AML-193 (cell line): ENCODE measurements around the gene PFN2.
A peak's percentile ranks its signal among the peaks of the same experiment; 100 is the strongest.
"Not testable (repeated sequence)": the region's sequence is repeated elsewhere in the genome, so short reads cannot be mapped to it uniquely, and the experiment has no call there.

ENCODE experiments used
- DNase-seq, 2 experiments: peaks; one replicate each; lab custom pipeline; 2025; lab: John Stamatoyannopoulos, UW

Gene PFN2

GRCh38 chr3:149968216-149968615 is 2.5 kb downstream of the PFN2 start:
- no peak for DNase-seq

DNA sequence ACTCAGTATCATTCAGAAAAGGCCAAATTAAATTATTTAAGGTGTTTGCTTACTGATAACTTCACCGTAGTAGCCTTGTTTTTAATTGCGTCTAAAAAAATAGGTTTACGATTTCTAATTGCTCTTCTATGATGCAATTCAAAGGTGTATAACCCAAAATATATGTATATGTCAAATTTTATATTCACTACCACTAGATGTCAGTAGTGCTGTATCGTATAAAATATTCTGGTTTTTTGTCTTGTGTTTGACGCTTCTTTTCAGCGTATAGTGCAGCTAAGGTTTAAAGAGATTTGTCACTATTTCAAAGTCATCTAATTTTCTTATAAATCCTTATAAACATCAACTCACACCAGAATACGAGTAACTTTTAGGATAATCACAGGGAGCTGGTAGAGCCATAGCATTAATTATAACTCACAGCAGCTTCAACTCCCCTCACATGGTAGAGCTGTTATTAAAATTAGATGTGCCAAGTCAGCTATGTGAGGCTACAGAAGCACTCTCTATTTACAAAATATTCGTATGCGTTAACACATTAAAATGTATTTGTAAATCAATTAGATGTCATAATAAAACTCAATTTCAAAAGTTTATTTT is 3.5 kb downstream of the PFN2 start:
- DNase-seq = peak; percentile 65 to 67

DNA sequence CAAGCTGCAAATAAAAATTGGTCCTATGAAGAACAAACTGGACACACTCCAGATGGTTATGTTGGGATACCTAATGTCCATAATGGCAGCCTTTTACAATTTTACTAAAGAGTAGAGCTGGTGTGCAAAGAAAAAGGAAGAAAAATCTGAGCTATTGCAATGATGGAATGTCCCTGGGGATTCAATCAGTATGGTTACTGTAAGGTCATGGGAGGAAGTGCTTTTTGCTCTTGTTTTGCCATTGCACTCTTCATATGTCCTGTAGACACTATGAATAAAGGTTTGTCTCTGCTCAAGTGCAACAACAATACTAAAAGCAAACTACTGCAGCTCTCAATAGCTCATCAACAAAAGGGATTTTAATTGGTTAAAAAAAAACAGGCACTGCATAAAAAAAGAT is 5.4 kb downstream of the PFN2 start:
- DNase-seq = no peak

DNA sequence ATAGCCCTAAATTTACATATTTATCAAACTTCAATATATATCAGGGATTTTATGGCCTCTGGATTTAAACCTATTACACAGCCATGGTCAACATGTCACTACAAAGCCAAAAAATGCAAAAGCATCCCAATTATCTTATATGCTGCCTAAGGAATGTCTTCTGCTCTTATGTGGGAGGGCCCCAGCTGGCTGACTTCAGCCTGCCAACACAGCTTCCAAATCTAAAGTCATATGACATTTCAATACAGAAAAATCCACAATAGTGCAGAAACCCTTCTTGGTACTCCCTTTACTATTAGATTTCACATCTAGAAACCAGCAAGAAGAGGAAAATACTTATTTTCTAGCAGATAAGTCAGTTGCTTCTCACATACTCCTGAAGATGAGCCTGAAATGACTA is 6.4 kb downstream of the PFN2 start:
- DNase-seq = no peak

DNA sequence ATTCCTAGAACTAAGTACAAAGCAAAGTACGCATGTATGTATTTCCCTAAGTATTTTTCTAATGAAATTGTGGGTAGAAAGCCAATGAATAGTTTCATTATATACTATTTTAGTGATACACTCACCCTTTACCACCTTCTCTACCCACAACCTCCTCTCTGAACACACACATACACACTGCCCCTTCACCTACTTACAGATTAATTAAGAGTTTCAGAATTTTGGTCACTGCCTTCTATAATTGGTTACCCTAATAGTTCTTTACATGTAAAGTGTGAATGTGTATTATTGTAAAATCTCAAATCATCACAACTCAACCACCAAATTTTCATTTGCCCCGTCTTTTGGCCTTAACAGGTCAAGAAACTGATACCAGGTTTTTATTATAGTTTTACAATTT is 7.2 kb downstream of the PFN2 start:
- no peak for DNase-seq

DNA sequence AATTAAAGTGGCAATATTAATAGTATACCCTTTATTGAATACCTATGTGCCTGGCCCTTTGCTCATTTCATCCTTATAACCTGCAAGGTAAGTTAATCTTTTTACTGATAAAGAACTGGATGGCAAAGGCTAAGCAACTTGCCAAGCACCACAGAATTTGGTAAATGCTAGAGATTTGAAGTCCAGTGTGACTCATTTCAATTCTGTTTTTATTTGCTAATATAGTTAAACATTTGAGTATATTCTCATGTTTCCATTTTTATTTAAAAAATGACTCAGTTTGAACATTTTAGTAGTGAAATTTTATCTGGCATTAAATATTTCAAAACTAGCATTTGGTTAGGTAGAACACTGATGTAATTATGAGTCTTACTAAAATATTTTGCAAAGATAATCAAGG is 11.3 kb downstream of the PFN2 start:
- DNase-seq = no peak

GRCh38 chr3:149958171-149958796 is 12.4 kb downstream of the PFN2 start:
- no peak for DNase-seq

DNA sequence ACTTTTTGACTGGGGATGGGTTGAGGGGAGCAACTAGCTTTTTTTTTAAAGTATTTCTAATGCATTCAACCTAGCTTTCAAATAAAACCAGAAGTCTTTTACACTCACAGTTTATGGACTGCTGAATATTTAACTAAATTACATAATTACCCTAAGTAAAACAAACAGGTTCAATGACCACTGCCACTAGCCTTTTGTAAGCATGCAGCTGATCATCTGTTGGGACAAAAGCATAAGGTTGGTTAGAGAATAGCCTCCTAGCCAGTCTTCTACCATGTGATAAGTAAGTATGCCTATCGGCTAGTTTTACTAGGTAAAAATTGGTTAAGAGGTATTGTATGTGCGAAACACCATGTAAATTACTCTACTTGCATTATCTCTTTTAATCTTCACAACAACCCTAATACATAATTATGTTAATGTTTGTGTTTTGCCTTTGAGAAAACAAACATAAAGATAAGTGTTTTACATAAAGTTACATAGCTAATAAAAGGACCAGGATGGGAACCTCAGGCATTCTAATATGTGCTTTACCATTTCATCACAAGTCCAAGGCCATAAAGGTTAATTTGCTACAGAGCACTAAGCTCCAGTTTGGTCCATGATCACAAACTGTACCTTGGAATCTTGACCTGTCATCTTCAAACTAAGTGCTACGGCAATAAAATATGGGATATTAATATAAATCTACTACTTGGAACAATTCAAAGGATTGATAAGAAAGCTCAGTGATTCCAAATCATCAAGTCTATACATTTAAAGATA is 13.2 kb downstream of the PFN2 start:
- no peak for DNase-seq

- DNase-seq = no peak
Observed at GRCh38 chr3:149955449-149955848, 15.2 kb downstream of the PFN2 start.

DNA sequence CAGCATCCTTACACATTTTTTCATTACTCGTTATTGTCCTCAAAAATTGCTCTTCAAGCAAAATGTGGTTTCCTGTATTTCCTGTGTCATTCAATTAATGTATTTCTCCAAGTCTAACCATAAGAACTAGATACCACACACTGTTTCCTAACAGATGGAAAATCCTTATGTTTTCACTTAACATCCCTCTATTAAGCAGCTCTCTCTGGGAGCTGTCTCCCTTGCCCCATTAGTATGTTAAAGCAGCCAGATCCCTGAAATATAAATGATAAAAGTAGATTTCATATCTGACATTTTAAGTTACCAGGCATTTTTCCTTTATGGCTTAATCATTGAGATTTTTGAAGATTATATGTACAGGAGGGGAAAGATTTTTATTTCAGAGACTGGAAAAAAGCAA is 15.9 kb downstream of the PFN2 start:
- no peak for DNase-seq

DNA sequence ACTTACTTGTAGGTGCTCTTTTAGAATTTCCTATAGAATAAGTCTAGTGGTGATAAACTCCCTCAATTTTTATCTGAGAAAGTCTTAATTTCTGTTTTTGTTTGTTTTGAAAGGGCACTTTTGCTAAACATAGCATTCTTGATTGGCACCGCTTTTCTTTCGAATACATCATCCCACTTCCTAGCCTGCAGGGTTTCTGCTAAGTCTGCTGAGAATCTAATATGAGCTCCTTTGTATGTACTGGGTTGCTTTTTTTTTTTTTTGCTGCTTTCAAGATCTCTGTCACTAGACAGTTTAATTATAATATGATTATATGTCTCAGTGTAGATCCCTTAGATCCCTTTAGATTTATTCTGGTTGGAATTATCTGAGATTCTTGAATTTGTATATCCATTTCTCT is 21.5 kb downstream of the PFN2 start:
- DNase-seq = no peak

- no peak for DNase-seq
Observed at GRCh38 chr3:149947231-149947630, 23.5 kb downstream of the PFN2 start.

GRCh38 chr3:149943966-149944365 is 26.7 kb downstream of the PFN2 start:
- not testable (repeated sequence) for DNase-seq

GRCh38 chr3:149942409-149942808 is 28.3 kb downstream of the PFN2 start:
- DNase-seq = no peak

DNA sequence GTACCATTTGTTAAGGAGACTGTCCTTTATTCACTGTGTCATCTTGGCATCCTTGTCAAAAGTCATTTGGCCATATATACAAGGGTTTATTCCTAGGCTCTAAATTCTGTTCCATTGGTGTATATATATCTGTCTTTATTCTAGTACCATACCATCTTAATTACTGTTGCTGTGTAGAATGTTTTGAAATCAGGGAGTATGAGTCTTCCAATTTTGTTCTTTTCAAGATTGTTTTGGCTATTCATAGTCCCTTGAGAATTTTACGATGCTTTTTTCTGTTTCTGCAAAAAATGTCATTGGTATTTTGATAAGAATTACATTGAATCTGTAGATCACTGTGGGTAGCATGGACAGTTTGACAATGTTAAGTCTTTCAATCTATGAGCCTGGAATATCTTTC is 28.7 kb downstream of the PFN2 start:
- no peak for DNase-seq

DNA sequence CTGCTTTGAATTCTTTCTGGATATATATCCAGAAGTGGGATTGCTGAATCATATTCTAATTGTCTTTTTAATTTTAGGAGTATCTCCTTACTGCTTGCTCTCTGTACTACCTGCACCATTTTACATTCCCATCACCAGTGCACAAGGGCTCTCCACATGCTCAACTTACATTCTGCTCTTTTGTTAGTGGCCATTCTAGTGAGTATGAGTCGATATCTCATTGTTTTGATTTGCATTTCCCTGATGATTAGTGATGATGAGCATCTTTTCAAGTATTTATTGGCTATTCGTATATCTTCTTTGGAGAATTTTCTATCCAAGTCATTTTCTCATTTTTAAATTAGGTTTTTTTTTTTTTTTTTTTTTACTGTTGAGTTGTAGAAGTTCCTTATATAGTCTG is 29.5 kb downstream of the PFN2 start:
- no peak for DNase-seq

GRCh38 chr3:149938392-149939055 is 32.2 kb downstream of the PFN2 start:
- DNase-seq = not testable (repeated sequence)

GRCh38 chr3:149936812-149937230 is 33.9 kb downstream of the PFN2 start:
- peak; percentile 56 to 63 for DNase-seq

- DNase-seq = peak; percentile 48 to 55
Observed at GRCh38 chr3:149934524-149934923, 36.2 kb downstream of the PFN2 start.

DNA sequence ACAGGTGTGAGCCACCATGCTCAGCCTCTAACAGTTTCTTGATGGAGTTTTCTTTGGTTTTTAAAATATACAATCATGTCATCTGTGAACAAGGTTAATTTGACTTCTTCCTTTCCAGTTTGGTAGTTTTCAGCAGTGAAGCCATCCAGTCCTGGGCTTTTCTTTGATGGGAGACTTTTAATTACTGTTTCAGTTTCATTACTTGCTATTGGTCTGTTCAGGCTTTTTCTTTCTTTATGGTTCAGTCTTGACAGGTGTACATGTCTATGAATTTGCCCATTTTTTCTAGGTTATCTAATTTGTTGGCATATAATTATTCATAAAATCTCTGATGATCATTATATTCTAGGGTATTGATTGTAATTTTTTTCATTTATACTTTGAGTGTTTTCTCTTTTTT is 36.8 kb downstream of the PFN2 start:
- DNase-seq = no peak

DNA sequence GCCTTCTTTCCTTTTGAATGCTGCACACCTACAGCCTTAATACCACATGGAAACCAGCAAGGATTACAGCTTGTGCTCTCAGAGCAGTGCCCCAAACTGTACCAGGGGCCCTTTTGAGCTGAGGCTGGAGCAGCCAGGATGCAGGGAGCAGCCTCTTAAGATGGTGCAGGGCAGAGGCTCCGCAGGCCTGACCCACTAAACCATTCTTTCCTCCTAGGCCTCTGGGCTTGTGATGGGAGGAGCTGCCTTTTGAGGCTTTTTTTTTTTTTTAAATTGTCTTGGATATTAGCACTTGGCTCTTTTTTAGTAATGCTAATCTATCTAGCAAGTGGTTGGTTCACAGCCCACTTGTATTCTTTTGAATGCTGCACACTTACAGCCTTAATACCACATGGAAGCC is 37.7 kb downstream of the PFN2 start:
- no peak for DNase-seq

DNA sequence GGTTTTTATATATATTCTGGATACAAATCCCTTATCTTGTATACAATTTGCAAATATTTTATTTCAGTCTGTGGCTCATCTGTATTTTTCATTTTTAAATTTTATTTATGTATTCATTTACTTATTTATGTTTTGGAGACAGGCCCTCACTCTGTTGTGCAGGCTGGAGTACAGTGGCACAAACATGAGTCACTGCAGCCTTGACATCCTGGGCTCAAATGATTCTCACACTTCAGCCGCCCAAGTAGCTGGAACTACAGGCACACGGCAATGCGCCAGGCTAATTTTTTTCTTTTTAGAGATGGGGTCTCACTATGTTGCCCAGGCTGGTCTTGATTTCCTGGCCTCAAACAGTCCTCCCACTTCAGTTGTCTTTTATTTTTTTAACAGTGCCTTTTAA is 50.6 kb downstream of the PFN2 start:
- DNase-seq = no peak

GRCh38 chr3:149919509-149919908 is 51.2 kb downstream of the PFN2 start:
- no peak for DNase-seq
